GM06990 (cell line): ENCODE measurements around the gene FOXC2.

ENCODE experiments used
- DNase-seq: peaks from one replicate; pipeline ENCODE4 v3.0.0-alpha.2; 2011; ENCODE audit not compliant: insufficient read length; ENCODE audit errors: extremely low read depth
- H3K27me3 ChIP-seq: replicated peaks from 2 replicates; pipeline ENCODE4 v1.6.0; 2011; ENCODE audit warnings: low read length; ENCODE audit not compliant: control insufficient read depth, insufficient read depth
- H3K36me3 ChIP-seq: 2 replicates; pipeline ENCODE4 v1.5.1; 2011; ENCODE audit warnings: low read length; ENCODE audit not compliant: control insufficient read depth, insufficient read depth
- H3K4me3 ChIP-seq: replicated peaks from 2 replicates; pipeline ENCODE4 v1.5.1; 2011; ENCODE audit warnings: low read depth, mild to moderate bottlenecking, control low read depth, low read length
- TF ChIP-seq, protein P1 (sequence below): IDR thresholded peaks from 2 replicates; pipeline ENCODE4 v1.5.1; 2011; ENCODE audit warnings: low read length, control low read depth, mild to moderate bottlenecking, inconsistent platforms; ENCODE audit not compliant: insufficient read depth, poor library complexity, severe bottlenecking

FOXC2 gene

DNA sequence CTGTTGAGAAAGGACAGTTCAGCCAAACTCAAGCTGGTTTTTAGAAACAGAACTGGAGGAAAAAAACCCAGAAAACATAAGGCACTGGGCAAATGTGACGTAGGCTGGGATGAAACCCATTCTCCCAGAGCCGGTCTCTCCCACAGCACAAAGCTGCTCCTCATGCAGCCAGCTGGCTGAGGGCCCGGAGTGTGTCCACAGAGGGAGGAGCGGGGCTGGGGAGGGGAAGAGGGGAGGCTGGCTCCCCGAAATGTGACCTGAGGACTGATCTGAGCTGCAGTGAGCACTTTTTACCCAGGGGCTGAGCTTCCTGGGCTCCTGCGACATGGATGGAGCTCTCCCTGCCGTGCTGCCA is 35.5 kb upstream of the FOXC2 start:
- Histone ChIP-seq H3K4me3 (no peak overlapping the region), H3K36me3 (peaks cover 2% of the 10 kb centered on the region; the same call in 1 of the 2 replicates), H3K27me3 (no peaks in the 10 kb centered on the region)
- DNase-seq, result no peak
- TF ChIP-seq, protein P1, sequence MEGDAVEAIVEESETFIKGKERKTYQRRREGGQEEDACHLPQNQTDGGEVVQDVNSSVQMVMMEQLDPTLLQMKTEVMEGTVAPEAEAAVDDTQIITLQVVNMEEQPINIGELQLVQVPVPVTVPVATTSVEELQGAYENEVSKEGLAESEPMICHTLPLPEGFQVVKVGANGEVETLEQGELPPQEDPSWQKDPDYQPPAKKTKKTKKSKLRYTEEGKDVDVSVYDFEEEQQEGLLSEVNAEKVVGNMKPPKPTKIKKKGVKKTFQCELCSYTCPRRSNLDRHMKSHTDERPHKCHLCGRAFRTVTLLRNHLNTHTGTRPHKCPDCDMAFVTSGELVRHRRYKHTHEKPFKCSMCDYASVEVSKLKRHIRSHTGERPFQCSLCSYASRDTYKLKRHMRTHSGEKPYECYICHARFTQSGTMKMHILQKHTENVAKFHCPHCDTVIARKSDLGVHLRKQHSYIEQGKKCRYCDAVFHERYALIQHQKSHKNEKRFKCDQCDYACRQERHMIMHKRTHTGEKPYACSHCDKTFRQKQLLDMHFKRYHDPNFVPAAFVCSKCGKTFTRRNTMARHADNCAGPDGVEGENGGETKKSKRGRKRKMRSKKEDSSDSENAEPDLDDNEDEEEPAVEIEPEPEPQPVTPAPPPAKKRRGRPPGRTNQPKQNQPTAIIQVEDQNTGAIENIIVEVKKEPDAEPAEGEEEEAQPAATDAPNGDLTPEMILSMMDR, result no peak

DNA sequence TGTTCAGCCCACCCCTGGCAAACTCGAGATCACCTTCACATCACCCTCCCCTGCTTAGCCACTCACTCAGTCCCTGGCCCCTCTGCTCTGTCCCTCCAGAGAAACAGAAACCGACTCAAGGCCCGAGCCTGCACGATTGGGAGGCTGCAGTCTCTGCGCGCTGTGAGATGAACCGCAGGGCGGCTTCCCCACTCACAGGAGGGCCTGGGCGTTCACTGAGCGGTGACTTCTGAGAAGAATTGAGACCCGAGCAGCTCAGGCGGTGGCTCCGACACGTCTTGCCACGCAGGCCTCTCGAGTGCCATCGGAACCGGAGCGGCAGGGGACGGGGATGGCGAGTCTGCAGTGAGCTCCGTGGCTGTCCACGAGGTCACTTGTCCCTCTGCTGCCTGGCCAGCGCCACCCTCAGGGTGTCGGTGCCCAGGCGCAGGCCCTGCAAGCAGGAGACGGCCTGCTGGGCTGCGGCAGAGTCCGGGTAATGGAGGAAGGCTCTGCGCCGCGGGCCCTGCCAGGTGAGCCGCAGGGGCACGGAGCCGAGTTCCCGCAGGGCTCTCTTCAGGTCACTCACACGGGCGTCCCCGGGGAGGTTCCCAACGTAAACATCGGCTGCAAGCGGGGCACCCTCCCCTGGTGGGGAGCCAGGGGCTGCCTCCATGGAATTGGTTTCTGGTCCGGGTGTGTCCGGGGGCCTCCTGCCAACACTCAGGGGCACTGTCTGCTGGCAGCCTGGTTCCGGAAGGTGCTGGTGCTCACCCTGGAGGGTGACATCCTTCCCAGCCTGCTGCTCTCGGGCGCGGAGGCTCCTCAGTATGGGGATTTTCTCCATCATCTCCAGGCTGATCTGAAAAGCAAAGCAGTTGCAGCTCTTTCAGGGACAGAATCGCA is 34.7 kb upstream of the FOXC2 start:
- no peak for DNase-seq
- no peak overlapping the region for H3K4me3 ChIP-seq
- no peaks in the 10 kb centered on the region for H3K27me3 ChIP-seq
- peaks cover 2% of the 10 kb centered on the region; the same call in 1 of the 2 replicates for H3K36me3 ChIP-seq
- TF ChIP-seq, protein P1, result no peak

DNA sequence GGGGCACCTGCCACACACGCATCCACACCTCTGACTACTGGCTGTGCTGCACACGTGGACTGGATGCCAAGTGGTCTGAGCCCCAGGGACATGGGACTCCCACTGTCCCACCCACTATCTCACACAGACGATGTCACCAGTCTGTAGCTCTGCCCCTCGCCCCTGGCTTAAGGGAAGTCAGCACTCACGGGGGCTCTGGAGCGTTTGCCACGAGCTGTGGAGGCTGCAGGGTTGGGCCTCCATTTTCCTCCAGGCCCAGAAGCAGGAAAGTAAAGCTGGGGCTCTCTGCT is 34.2 kb upstream of the FOXC2 start:
- Histone ChIP-seq H3K36me3 (peaks cover 2% of the 10 kb centered on the region; the same call in 1 of the 2 replicates), H3K27me3 (no peaks in the 10 kb centered on the region), H3K4me3 (no peak overlapping the region)
- no peak for DNase-seq
- TF ChIP-seq, protein P1, result no peak

DNA sequence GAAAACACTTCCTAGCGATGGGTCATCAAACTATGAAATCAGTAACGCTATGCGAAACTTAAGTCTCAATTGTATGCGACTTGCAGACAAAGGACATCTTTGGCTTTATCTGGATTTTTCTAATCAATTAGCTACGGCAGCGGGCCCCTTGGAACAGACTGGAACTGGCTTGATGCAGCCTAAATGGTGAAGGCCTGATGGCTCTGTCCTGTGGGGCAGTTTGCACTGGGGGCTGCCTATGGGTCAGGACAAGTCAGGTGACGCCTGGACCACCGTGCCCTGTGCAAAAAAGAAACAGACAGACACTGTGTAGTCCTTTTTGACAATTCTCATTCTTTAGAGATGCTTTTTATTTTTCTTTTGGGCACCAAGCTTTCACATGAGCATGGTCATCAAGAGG is 33.6 kb upstream of the FOXC2 start:
- DNase-seq, result no peak
- Histone ChIP-seq H3K27me3 (no peaks in the 10 kb centered on the region), H3K36me3 (peaks cover 6% of the 10 kb centered on the region), H3K4me3 (no peak overlapping the region)
- TF ChIP-seq, protein P1, result no peak

DNA sequence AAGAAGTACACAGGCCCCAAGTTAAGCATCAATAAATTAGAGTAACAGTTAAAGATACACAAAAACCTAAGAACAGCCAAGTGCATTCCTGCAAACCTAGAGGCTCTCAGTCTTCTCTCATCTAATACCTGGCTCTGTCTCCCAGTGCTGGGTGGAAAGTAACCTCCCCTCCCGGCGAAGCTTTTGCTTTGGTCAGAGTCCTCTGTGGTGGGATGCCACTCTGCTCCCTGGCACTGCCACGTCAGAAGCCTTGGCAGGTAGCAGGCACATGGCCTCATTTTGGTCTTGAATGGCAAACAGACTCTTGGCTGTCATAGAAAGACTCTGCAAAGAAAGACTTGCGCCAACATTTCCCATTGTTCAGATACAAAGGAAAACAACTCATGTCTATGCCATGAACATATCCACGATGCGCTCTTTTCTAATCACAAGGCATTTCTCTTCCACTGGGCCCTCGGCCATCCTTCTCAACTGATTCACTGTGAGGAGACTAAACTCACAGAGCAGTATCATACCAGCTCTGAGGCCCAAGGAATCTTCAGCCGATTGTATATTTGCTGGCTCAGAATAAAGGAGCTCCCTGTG is 32.8 kb upstream of the FOXC2 start:
- H3K27me3 ChIP-seq, result no peaks in the 10 kb centered on the region
- no peak overlapping the region for H3K4me3 ChIP-seq
- TF ChIP-seq, protein P1, result no peak
- peaks cover 9% of the 10 kb centered on the region for H3K36me3 ChIP-seq
- no peak for DNase-seq
